ENCODE data around the gene EXOC6B. TPM values are rescaled to one million over a fixed set of nuclear protein-coding genes. Genes with fewer than 3 reads are reported as not detected.

Gene EXOC6B
- total RNA-seq, 1 donor from 2014 or later, result 35.2 TPM

DNA sequence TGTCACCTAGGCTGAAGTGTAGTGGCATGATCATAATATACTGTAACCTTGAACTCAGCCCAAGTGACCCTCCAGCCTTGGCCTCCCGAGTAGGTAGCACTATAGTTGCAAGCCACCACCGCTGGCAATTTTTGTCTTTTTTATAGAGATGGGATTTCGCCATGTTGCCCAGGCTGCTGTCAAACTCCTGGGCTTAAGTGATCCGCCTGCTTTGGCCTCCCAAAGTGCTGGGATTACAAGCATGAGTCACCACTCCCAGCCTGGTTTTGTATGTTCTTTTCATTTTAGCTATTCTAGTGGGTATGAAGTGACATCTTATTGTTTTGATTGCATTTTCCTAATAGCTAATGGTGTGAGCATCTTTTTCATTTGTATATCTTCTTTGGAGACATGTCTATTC lies 11.3 kb upstream of the EXOC6B start:
- no peaks in the 10 kb centered on the region for H3K27me3 ChIP-seq
- no peaks in the 10 kb centered on the region for H3K36me3 ChIP-seq
- TF ChIP-seq CTCF (IDR thresholded peaks at IDR 0.05), result no peak
- no peaks in the 10 kb centered on the region for H3K4me1 ChIP-seq
- no peaks in the 10 kb centered on the region for H3K9me3 ChIP-seq
- ATAC-seq (no peak), DNase-seq (no peak)
- intact Hi-C loops (cut with DNase I), result no loop called here
- no peak overlapping the region for H3K4me3 ChIP-seq
- H3K27ac ChIP-seq, result no peak overlapping the region

- no peaks in the 10 kb centered on the region for H3K27me3 ChIP-seq
- no peak overlapping the region for H3K27ac ChIP-seq
- intact Hi-C loops (cut with DNase I), result no loop called here
- no peaks in the 10 kb centered on the region for H3K9me3 ChIP-seq
- no peaks in the 10 kb centered on the region for H3K36me3 ChIP-seq
- no peak for ATAC-seq
- TF ChIP-seq CTCF (IDR thresholded peaks at IDR 0.05), result no peak
- DNase-seq, result no peak
- no peak overlapping the region for H3K4me3 ChIP-seq
- no peaks in the 10 kb centered on the region for H3K4me1 ChIP-seq
Observed at GRCh38 chr2:72835403-72835802, 9.6 kb upstream of the EXOC6B start.

GRCh38 chr2:72834596-72834995 lies 8.8 kb upstream of the EXOC6B start:
- H3K27me3 ChIP-seq, result no peaks in the 10 kb centered on the region
- intact Hi-C loops (cut with DNase I), result no loop called here
- H3K4me1 ChIP-seq, result no peaks in the 10 kb centered on the region
- no peak for TF ChIP-seq CTCF (IDR thresholded peaks at IDR 0.05)
- H3K27ac ChIP-seq, result no peak overlapping the region
- DNase-seq, result no peak
- ATAC-seq, result no peak
- H3K9me3 ChIP-seq, result no peaks in the 10 kb centered on the region
- no peaks in the 10 kb centered on the region for H3K36me3 ChIP-seq
- no peak overlapping the region for H3K4me3 ChIP-seq

DNA sequence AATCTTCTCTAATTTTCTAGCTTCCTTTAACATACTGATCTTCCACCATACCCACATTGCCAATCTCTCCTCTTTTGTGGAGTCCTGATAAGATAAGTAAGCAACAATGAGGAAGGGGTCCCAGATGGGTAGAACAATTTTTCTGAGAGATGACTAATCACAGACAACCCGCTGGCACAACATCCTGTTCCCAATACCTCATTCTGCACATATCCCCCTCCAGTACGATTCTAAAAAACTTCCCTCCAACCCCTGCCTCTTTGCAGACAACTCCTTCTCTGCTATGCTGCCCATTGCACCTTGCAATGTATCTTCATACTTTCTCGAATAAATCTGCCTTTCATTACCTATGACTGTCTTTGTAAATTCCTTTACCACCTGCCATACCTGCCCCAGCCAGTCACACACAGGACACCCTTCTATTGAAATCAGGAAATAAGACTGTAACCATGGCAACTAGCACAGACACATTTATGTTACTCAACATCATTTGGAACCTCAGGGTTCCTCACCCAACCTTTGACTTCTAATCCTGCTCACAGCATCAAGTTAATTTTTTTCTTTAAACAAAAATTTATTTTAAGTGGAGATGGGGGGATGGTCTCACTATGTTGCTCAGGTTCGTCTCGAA lies 7.4 kb upstream of the EXOC6B start:
- no peak overlapping the region for H3K4me3 ChIP-seq
- no peak for TF ChIP-seq CTCF (IDR thresholded peaks at IDR 0.05)
- no peaks in the 10 kb centered on the region for H3K9me3 ChIP-seq
- no peak overlapping the region for H3K27ac ChIP-seq
- ATAC-seq (no peak), DNase-seq (no peak)
- H3K27me3 ChIP-seq, result no peaks in the 10 kb centered on the region
- no peaks in the 10 kb centered on the region for H3K4me1 ChIP-seq
- H3K36me3 ChIP-seq, result no peaks in the 10 kb centered on the region
- intact Hi-C loops (cut with DNase I), result no loop called here

- H3K27ac ChIP-seq, result no peak overlapping the region
- H3K9me3 ChIP-seq, result no peaks in the 10 kb centered on the region
- TF ChIP-seq CTCF (IDR thresholded peaks at IDR 0.05), result no peak
- intact Hi-C loops (cut with DNase I), result no loop called here
- no peaks in the 10 kb centered on the region for H3K4me1 ChIP-seq
- H3K4me3 ChIP-seq, result no peak overlapping the region
- ATAC-seq (no peak), DNase-seq (no peak)
- no peaks in the 10 kb centered on the region for H3K36me3 ChIP-seq
- no peaks in the 10 kb centered on the region for H3K27me3 ChIP-seq
Observed at GRCh38 chr2:72830273-72830672, 4.4 kb upstream of the EXOC6B start.

Data from upper lobe of right lung (tissue), 1 donor.